Measurements from ENCODE around the gene ZDHHC17.

GRCh38 chr12:76778364-76778763, 14.4 kb downstream of the ZDHHC17 start:
- no peak for TF ChIP-seq CTCF (IDR thresholded peaks at IDR 0.05)
- TF ChIP-seq POLR2A (IDR thresholded peaks at IDR 0.05), result no peak
